PC-3 (cell line): Measurements from ENCODE around the gene GLT6D1.

Source experiments
- CTCF ChIP-seq: fragments of 300-600 bp; sonication (generic); conservative IDR thresholded peaks from 2 replicates; pipeline ENCODE4 v1.5.1; 2017; ENCODE audit warnings: antibody characterized with exemption, low read depth, mild to moderate bottlenecking, low read length
- EZH2phosphoT487 ChIP-seq: fragments of 300-600 bp; sonication (generic); IDR thresholded peaks from 2 replicates; pipeline ENCODE4 v1.6.1; 2018; ENCODE audit warnings: mild to moderate bottlenecking, antibody characterized with exemption, low read length, borderline replicate concordance

- TF ChIP-seq CTCF (no peak), EZH2phosphoT487 (no peak)
Observed at GRCh38 chr9:135601988-135602387, 37.4 kb downstream of the GLT6D1 start.
